Keratinocyte (primary cell): ENCODE data around the gene UQCRQ.

ENCODE experiments used
- EZH2 ChIP-seq: IDR thresholded peaks from one replicate; pipeline ENCODE4 v1.6.1; 2012; ENCODE audit warnings: inconsistent platforms, mild to moderate bottlenecking, low read length, moderate library complexity
- TF ChIP-seq, protein P1 (sequence below), 3 experiments: IDR thresholded peaks in 1 of 3; conservative IDR thresholded peaks in 1 of 3; optimal IDR thresholded peaks in 1 of 3; 2 replicates in 2 of 3; 3 replicates in 1 of 3; pipeline versions ENCODE3 to v1.5.1; 2011; ENCODE audit warnings: low read length in 3 of 3, mild to moderate bottlenecking in 3 of 3, moderate library complexity in 2 of 3, control low read depth in 1 of 3, inconsistent platforms in 1 of 3; ENCODE audit not compliant: insufficient read depth in 2 of 3; ENCODE audit errors: extremely low read depth in 1 of 3

GRCh38 chr5:132871459-132872284 lies 5.2 kb downstream of the UQCRQ start:
- no peak for TF ChIP-seq EZH2
- TF ChIP-seq, protein P1, sequence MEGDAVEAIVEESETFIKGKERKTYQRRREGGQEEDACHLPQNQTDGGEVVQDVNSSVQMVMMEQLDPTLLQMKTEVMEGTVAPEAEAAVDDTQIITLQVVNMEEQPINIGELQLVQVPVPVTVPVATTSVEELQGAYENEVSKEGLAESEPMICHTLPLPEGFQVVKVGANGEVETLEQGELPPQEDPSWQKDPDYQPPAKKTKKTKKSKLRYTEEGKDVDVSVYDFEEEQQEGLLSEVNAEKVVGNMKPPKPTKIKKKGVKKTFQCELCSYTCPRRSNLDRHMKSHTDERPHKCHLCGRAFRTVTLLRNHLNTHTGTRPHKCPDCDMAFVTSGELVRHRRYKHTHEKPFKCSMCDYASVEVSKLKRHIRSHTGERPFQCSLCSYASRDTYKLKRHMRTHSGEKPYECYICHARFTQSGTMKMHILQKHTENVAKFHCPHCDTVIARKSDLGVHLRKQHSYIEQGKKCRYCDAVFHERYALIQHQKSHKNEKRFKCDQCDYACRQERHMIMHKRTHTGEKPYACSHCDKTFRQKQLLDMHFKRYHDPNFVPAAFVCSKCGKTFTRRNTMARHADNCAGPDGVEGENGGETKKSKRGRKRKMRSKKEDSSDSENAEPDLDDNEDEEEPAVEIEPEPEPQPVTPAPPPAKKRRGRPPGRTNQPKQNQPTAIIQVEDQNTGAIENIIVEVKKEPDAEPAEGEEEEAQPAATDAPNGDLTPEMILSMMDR (optimal IDR thresholded peaks at IDR 0.05 in 1 of 3, IDR thresholded peaks at IDR 0.05 in 1 of 3, conservative IDR thresholded peaks at IDR 0.05 in 1 of 3; ENCODE audit: extremely low read depth in 1 of 3, insufficient read depth in 2 of 3, low read length in 3 of 3) = no peak
